Peyer's patch (tissue), 4 donors: ENCODE results near the gene HM13.

Experiments
- POLR2A ChIP-seq, 2 donors: fragments of 450-650 bp; IDR thresholded peaks; one replicate each; pipeline ENCODE4 v1.5.1; 2017; ENCODE audit warnings: antibody characterized with exemption in 2 of 2, mild to moderate bottlenecking in 2 of 2, moderate library complexity in 2 of 2
- TF ChIP-seq, protein P1 (sequence below), 6 experiments: fragments of 450-650 bp in 4 of 6; fragments of 200-600 bp in 2 of 6; sonication (generic) in 1 of 6; IDR thresholded peaks; one replicate each; pipeline ENCODE4 v1.5.1; 2017 to 2019; ENCODE audit warnings: antibody characterized with exemption in 6 of 6, mild to moderate bottlenecking in 3 of 6, moderate library complexity in 1 of 6

- TF ChIP-seq, protein P1, sequence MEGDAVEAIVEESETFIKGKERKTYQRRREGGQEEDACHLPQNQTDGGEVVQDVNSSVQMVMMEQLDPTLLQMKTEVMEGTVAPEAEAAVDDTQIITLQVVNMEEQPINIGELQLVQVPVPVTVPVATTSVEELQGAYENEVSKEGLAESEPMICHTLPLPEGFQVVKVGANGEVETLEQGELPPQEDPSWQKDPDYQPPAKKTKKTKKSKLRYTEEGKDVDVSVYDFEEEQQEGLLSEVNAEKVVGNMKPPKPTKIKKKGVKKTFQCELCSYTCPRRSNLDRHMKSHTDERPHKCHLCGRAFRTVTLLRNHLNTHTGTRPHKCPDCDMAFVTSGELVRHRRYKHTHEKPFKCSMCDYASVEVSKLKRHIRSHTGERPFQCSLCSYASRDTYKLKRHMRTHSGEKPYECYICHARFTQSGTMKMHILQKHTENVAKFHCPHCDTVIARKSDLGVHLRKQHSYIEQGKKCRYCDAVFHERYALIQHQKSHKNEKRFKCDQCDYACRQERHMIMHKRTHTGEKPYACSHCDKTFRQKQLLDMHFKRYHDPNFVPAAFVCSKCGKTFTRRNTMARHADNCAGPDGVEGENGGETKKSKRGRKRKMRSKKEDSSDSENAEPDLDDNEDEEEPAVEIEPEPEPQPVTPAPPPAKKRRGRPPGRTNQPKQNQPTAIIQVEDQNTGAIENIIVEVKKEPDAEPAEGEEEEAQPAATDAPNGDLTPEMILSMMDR (IDR thresholded peaks at IDR 0.05), result no peak
- no peak for TF ChIP-seq POLR2A (IDR thresholded peaks at IDR 0.05)
These were observed 62.5 kb downstream of the HM13 start for GRCh38 chr20:31576751-31577150.
